Tibial nerve (tissue), 4 donors: ENCODE results near the gene ANKMY1. TPM values are rescaled to one million over a fixed set of nuclear protein-coding genes. Genes with fewer than 3 reads are reported as not detected.

Experiments used
- DNase-seq, 2 donors: peaks; one replicate each; pipeline ENCODE4 v3.0.0-alpha.2; 2019; ENCODE audit warnings: low spot score in 2 of 2
- H3K27ac ChIP-seq, 4 donors: fragments of 200-600 bp; sonication (generic) in 3 of 4; one replicate each; pipeline ENCODE4 v1.5.1; 2017 to 2019; ENCODE audit warnings: mild to moderate bottlenecking in 1 of 4
- H3K27me3 ChIP-seq, 2 donors: fragments of 200-600 bp; sonication (generic) in 1 of 2; one replicate each; pipeline versions ENCODE4 v1.5.1 to v1.6.0; 2017 to 2019
- H3K36me3 ChIP-seq, 3 donors: fragments of 200-600 bp; sonication (generic); one replicate each; pipeline ENCODE4 v1.5.1; 2018 to 2019
- H3K4me1 ChIP-seq, 4 donors: fragments of 200-600 bp; sonication (generic) in 3 of 4; one replicate each; pipeline ENCODE4 v1.5.1; 2017 to 2019
- H3K4me3 ChIP-seq, 4 donors: fragments of 200-600 bp; sonication (generic) in 3 of 4; one replicate each; pipeline ENCODE4 v1.5.1; 2017 to 2019; ENCODE audit warnings: mild to moderate bottlenecking in 1 of 4, moderate library complexity in 1 of 4
- H3K9me3 ChIP-seq, 4 donors: fragments of 200-600 bp; sonication (generic) in 3 of 4; one replicate each; pipeline ENCODE4 v1.5.1; 2017 to 2019
- CTCF ChIP-seq, 5 experiments: fragments of 200-600 bp in 3 of 5; fragments of 450-650 bp in 2 of 5; sonication (generic) in 3 of 5; IDR thresholded peaks; one replicate each; pipeline ENCODE4 v1.5.1; 2016 to 2019; ENCODE audit warnings: antibody characterized with exemption in 5 of 5, mild to moderate bottlenecking in 3 of 5, moderate library complexity in 2 of 5
- EP300 ChIP-seq, 2 donors: sonication (generic); formaldehyde crosslinking; IDR thresholded peaks; one replicate each; pipeline ENCODE4 v1.6.1; 2017; ENCODE audit warnings: antibody characterized with exemption in 2 of 2, mild to moderate bottlenecking in 1 of 2
- POLR2A ChIP-seq, 2 donors: fragments of 450-650 bp; IDR thresholded peaks; one replicate each; pipeline ENCODE4 v1.6.1; 2017; ENCODE audit warnings: antibody characterized with exemption in 2 of 2, mild to moderate bottlenecking in 2 of 2, moderate library complexity in 2 of 2
- WGBS, 2 donors: methylation state at CpG; one replicate each; pipeline ENCODE4 v1.1.5; 2018; 5-methylcytosine and 5-hydroxymethylcytosine counted together
- total RNA-seq, 4 donors: library from RNA; depleted of rRNA; stranded (reverse); fragments of >200 nt; gene quantifications; one replicate each; pipeline ENCODE4 v1.1.0, GENCODE V29; 2016

The ANKMY1 gene
- total RNA-seq, 4 donors from 2014 or later = 14.2 to 24.0 (median 21.4) TPM

- Histone ChIP-seq H3K4me1 (peaks cover 0 to 39% (median 9%) of the 10 kb centered on the region in 4 donors), H3K9me3 (no peaks in the 10 kb centered on the region), H3K27me3 (no peaks in the 10 kb centered on the region), H3K36me3 (peaks cover 0 to 63% (median 0%) of the 10 kb centered on the region in 3 donors), H3K27ac (no peak overlapping the region), H3K4me3 (no peak overlapping the region)
- TF ChIP-seq EP300 (IDR thresholded peaks at IDR 0.05) (no peak), CTCF (IDR thresholded peaks at IDR 0.05) (no peak), POLR2A (IDR thresholded peaks at IDR 0.05) (no peak)
- no peak for DNase-seq
- 88 to 95% methylated on average over 16 of the region's 16 CpGs for WGBS, 2 donors
Measured at GRCh38 chr2:240460253-240460711, 97.5 kb downstream of the ANKMY1 start.

GRCh38 chr2:240459401-240460252 is 98.2 kb downstream of the ANKMY1 start:
- H3K4me3 ChIP-seq = no peak overlapping the region
- no peaks in the 10 kb centered on the region for H3K27me3 ChIP-seq
- WGBS, 2 donors = 57 to 69% methylated on average over 14 to 19 of the region's 23 CpGs
- H3K36me3 ChIP-seq = peaks cover 0 to 57% (median 0%) of the 10 kb centered on the region in 3 donors
- DNase-seq = no peak
- no peak for TF ChIP-seq CTCF (IDR thresholded peaks at IDR 0.05)
- TF ChIP-seq POLR2A (IDR thresholded peaks at IDR 0.05) = no peak
- no peak for TF ChIP-seq EP300 (IDR thresholded peaks at IDR 0.05)
- H3K9me3 ChIP-seq = no peaks in the 10 kb centered on the region
- peaks cover 0 to 46% (median 12%) of the 10 kb centered on the region in 4 donors for H3K4me1 ChIP-seq
- H3K27ac ChIP-seq = no peak overlapping the region

- Histone ChIP-seq H3K36me3 (peaks cover 0 to 50% (median 0%) of the 10 kb centered on the region in 3 donors), H3K4me1 (peaks cover 0 to 53% (median 18%) of the 10 kb centered on the region in 4 donors), H3K4me3 (no peak overlapping the region), H3K27ac (no peak overlapping the region), H3K9me3 (no peaks in the 10 kb centered on the region), H3K27me3 (no peaks in the 10 kb centered on the region)
- WGBS, 2 donors = 91 to 98% methylated on average over 7 to 11 of the region's 18 CpGs
- DNase-seq = no peak
- TF ChIP-seq POLR2A (IDR thresholded peaks at IDR 0.05) = no peak
- TF ChIP-seq EP300 (IDR thresholded peaks at IDR 0.05) = no peak
- no peak for TF ChIP-seq CTCF (IDR thresholded peaks at IDR 0.05)
Measured at GRCh38 chr2:240458900-240459391, 98.8 kb downstream of the ANKMY1 start.

- H3K27me3 ChIP-seq = no peaks in the 10 kb centered on the region
- WGBS, 2 donors = 44 to 77% methylated on average over 7 to 14 of the region's 16 CpGs
- no peak for DNase-seq
- TF ChIP-seq POLR2A (IDR thresholded peaks at IDR 0.05) (no peak), CTCF (IDR thresholded peaks at IDR 0.05) (no peak), EP300 (IDR thresholded peaks at IDR 0.05) (no peak)
- H3K4me3 ChIP-seq = no peak overlapping the region
- H3K4me1 ChIP-seq = peaks cover 0 to 59% (median 20%) of the 10 kb centered on the region in 4 donors
- H3K9me3 ChIP-seq = no peaks in the 10 kb centered on the region
- peaks cover 0 to 43% (median 0%) of the 10 kb centered on the region in 3 donors for H3K36me3 ChIP-seq
- peak overlapping the region in 1 of 4 donors; percentile 13 for H3K27ac ChIP-seq
Measured at GRCh38 chr2:240458044-240458899, 99.5 kb downstream of the ANKMY1 start.
